Stimulated activated naive CD8-positive, alpha-beta T cell treated with anti-CD3 and anti-CD28 coated beads, Interleukin-15, Interleukin-2, amounts not matched to agents 100 ng/mL and 50 ng/mL, for 24 hours (primary cell): ENCODE measurements around the gene VAV3.

Experiments used
- H3K27ac Mint-ChIP-seq: one replicate; pipeline ENCODE4 v1.8.0; 2021; ENCODE audit warnings: mild to moderate bottlenecking, mixed read lengths
- H3K27me3 Mint-ChIP-seq: one replicate; pipeline ENCODE4 v1.8.0; 2021; ENCODE audit warnings: mixed read lengths
- H3K36me3 Mint-ChIP-seq: one replicate; pipeline ENCODE4 v1.8.0; 2021; ENCODE audit warnings: low read depth, mixed read lengths
- H3K4me1 Mint-ChIP-seq: one replicate; pipeline ENCODE4 v1.8.0; 2021; ENCODE audit warnings: low read depth, mixed read lengths
- H3K4me3 Mint-ChIP-seq: one replicate; pipeline ENCODE4 v1.8.0; 2021; ENCODE audit warnings: mild to moderate bottlenecking, mixed read lengths
- H3K9me3 Mint-ChIP-seq: one replicate; pipeline ENCODE4 v1.8.0; 2021; ENCODE audit warnings: mixed read lengths

The VAV3 gene

GRCh38 chr1:107549152-107549810 is 415.7 kb downstream of the VAV3 start:
- Mint-ChIP-seq H3K27ac (no peak overlapping the region), H3K9me3 (no peaks in the 10 kb centered on the region), H3K36me3 (no peaks in the 10 kb centered on the region), H3K4me3 (no peak overlapping the region), H3K4me1 (no peaks in the 10 kb centered on the region), H3K27me3 (no peaks in the 10 kb centered on the region)

GRCh38 chr1:107548276-107548675 is 416.7 kb downstream of the VAV3 start:
- no peaks in the 10 kb centered on the region for H3K4me1 Mint-ChIP-seq
- no peaks in the 10 kb centered on the region for H3K27me3 Mint-ChIP-seq
- no peak overlapping the region for H3K27ac Mint-ChIP-seq
- no peak overlapping the region for H3K4me3 Mint-ChIP-seq
- no peaks in the 10 kb centered on the region for H3K9me3 Mint-ChIP-seq
- H3K36me3 Mint-ChIP-seq = no peaks in the 10 kb centered on the region

- Mint-ChIP-seq H3K4me3 (no peak overlapping the region), H3K27ac (no peak overlapping the region), H3K9me3 (no peaks in the 10 kb centered on the region), H3K27me3 (no peaks in the 10 kb centered on the region), H3K4me1 (no peaks in the 10 kb centered on the region), H3K36me3 (no peaks in the 10 kb centered on the region)
Observed at GRCh38 chr1:107547363-107548155, 417.4 kb downstream of the VAV3 start.

DNA sequence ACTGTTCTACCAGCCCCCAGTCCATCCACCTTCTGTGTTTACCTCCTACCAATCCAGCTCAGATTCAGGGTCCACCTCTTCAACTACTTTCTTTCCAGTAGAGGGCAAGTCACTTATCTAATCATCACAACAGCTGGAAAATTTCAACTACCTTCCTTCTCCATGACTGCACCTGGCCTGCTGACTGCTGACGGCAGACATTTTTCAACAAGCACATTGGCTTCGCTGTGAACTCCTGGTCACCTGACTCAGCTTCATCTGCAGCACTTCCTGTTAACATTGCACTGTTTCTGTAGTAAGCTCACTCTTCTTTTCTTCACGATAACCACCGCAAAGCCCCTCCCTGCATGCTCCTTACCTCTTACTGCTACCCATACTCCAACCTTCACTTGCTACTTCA is 418.4 kb downstream of the VAV3 start:
- Mint-ChIP-seq H3K27me3 (no peaks in the 10 kb centered on the region), H3K4me1 (no peaks in the 10 kb centered on the region), H3K36me3 (no peaks in the 10 kb centered on the region), H3K9me3 (no peaks in the 10 kb centered on the region), H3K4me3 (no peak overlapping the region), H3K27ac (no peak overlapping the region)

- H3K4me3 Mint-ChIP-seq = no peak overlapping the region
- H3K36me3 Mint-ChIP-seq = no peaks in the 10 kb centered on the region
- no peaks in the 10 kb centered on the region for H3K27me3 Mint-ChIP-seq
- H3K9me3 Mint-ChIP-seq = no peaks in the 10 kb centered on the region
- H3K4me1 Mint-ChIP-seq = no peaks in the 10 kb centered on the region
- H3K27ac Mint-ChIP-seq = no peak overlapping the region
Observed at GRCh38 chr1:107545879-107546278, 419.1 kb downstream of the VAV3 start.

- H3K4me1 Mint-ChIP-seq = no peaks in the 10 kb centered on the region
- H3K4me3 Mint-ChIP-seq = no peak overlapping the region
- H3K27ac Mint-ChIP-seq = no peak overlapping the region
- H3K9me3 Mint-ChIP-seq = no peaks in the 10 kb centered on the region
- H3K27me3 Mint-ChIP-seq = no peaks in the 10 kb centered on the region
- H3K36me3 Mint-ChIP-seq = no peaks in the 10 kb centered on the region
Observed at GRCh38 chr1:107545056-107545577, 419.9 kb downstream of the VAV3 start.

DNA sequence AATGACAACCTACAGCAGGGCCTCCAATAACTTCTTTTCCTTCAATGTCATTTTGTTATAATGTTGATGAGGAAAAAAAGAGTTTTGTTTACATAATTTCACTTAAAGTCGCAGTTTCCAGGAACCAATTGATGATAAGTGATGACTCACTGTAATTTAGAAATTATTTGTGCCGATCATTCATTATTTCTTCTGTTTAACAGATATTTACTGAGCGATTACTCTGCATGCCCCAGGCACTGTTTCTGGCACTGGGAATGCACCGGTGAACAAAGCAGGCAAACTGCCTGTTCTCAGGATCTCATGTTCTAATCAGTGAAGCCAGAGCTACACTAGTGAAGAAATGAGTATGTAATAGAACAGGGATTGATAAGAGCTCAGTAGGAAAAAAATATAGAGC is 420.7 kb downstream of the VAV3 start:
- Mint-ChIP-seq H3K4me3 (no peak overlapping the region), H3K36me3 (no peaks in the 10 kb centered on the region), H3K27ac (no peak overlapping the region), H3K27me3 (no peaks in the 10 kb centered on the region), H3K4me1 (no peaks in the 10 kb centered on the region), H3K9me3 (no peaks in the 10 kb centered on the region)

DNA sequence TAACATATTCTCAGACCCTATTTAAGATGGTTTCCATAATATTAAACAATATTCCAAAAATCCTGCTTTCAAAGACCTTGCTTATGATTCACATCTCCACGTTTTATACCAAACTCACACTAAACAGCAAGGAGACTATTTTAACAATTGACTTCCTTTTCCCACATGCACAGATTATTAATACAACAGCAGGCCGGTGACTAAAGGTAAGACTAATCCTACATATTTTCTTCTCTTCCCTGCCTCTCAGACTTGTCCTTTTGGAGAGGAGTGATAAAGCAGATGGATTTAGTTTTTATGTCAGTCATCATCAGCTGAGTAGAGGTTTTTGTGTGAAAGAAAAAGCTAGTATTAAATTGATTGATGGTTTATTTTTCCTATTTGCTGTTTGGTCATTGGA is 423.6 kb downstream of the VAV3 start:
- H3K9me3 Mint-ChIP-seq = no peaks in the 10 kb centered on the region

DNA sequence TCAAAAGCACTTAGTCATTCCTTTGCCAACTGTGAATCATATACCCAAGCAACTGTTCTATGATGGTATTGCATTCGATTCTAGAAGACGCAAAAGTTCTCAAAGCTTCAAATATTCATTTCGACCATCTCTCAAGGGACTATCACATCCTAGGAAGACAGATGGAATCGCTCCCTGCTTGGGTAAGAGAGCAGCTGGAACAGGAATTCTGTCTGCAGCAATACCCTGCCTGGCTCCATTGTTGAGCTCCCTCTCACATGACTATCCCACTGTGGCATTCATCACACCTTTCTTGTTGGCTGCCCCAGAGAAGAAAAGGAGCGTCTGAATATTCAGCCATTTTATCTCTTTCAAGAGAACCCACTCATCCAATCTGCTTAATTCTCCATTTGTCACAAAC is 426.5 kb downstream of the VAV3 start:
- Mint-ChIP-seq H3K27ac (no peak overlapping the region), H3K4me1 (no peaks in the 10 kb centered on the region), H3K9me3 (no peaks in the 10 kb centered on the region), H3K27me3 (no peaks in the 10 kb centered on the region), H3K4me3 (no peak overlapping the region), H3K36me3 (no peaks in the 10 kb centered on the region)

More for the DNA sequence above, 423.6 kb downstream of the VAV3 start:
- Mint-ChIP-seq H3K4me1 (no peaks in the 10 kb centered on the region), H3K27ac (no peak overlapping the region), H3K27me3 (no peaks in the 10 kb centered on the region), H3K4me3 (no peak overlapping the region), H3K36me3 (no peaks in the 10 kb centered on the region)

- H3K9me3 Mint-ChIP-seq = no peaks in the 10 kb centered on the region
- no peaks in the 10 kb centered on the region for H3K36me3 Mint-ChIP-seq
- H3K27me3 Mint-ChIP-seq = no peaks in the 10 kb centered on the region
- H3K27ac Mint-ChIP-seq = no peak overlapping the region
- no peaks in the 10 kb centered on the region for H3K4me1 Mint-ChIP-seq
- no peak overlapping the region for H3K4me3 Mint-ChIP-seq
Observed at GRCh38 chr1:107536266-107536665, 428.7 kb downstream of the VAV3 start.

DNA sequence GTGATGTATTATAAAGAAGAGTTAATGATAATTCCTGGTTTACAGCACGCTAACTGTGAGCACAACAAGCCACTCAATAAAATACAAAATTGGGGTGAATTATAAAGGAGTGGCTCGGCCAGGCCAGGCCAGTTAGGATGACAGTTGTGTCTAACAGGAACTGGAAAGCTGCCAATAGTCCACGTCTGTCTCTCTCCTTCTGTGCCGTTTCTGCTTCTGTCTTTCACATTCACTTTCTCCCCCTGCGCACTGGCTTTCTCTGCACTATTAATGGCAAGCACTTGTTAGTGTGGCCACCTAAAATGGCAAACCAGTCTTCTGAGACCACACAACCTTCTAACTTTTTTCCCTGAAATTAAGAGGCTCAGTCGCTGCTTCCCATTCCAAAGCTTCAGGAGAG is 429.9 kb downstream of the VAV3 start:
- Mint-ChIP-seq H3K4me3 (no peak overlapping the region), H3K36me3 (no peaks in the 10 kb centered on the region), H3K4me1 (no peaks in the 10 kb centered on the region), H3K9me3 (no peaks in the 10 kb centered on the region), H3K27ac (no peak overlapping the region), H3K27me3 (peaks cover 3% of the 10 kb centered on the region)

- Mint-ChIP-seq H3K27ac (no peak overlapping the region), H3K27me3 (peaks cover 6% of the 10 kb centered on the region), H3K36me3 (no peaks in the 10 kb centered on the region), H3K4me3 (no peak overlapping the region), H3K4me1 (no peaks in the 10 kb centered on the region), H3K9me3 (no peaks in the 10 kb centered on the region)
Observed at GRCh38 chr1:107534632-107535031, 430.3 kb downstream of the VAV3 start.

DNA sequence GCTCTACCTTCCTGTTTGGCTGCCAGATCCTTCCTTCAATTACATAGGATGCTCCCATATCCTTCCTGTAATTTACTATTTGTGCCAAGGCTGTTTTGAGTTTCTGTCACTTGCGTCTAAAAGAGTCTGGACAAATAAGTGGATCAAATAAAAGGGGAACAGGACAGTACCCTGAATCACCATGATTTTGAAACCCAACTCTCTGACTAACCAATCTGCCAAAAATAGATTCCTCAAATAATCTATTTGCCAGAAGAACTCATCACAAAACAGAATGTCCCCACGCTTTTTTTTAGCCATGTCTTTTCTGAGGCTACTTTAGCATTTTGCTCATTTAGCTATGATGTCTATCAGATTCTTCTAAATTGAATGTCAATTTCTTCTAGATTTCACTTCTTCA is 431.5 kb downstream of the VAV3 start:
- no peaks in the 10 kb centered on the region for H3K9me3 Mint-ChIP-seq
- peaks cover 10% of the 10 kb centered on the region for H3K27me3 Mint-ChIP-seq
- H3K4me1 Mint-ChIP-seq = no peaks in the 10 kb centered on the region
- no peaks in the 10 kb centered on the region for H3K36me3 Mint-ChIP-seq
- H3K4me3 Mint-ChIP-seq = no peak overlapping the region
- no peak overlapping the region for H3K27ac Mint-ChIP-seq

DNA sequence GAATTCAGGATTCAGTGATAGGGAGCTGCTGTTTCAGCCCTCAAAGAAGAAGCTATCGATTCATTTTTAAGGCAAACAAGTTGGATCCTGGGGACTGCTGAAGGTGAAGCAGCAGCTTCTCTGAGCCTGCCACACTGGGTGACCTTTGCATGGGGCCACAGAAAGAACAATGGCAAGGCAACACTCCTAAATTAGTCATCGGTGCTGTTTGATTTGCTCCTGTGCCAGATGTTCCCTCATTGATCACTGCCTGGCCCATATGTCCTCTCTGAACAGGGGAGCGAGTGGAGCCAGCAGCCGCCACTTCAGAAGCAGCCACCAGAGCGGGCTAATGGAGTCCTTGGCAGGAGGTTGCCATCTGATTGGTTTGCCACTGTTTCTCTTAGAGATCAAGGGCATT is 432.7 kb downstream of the VAV3 start:
- Mint-ChIP-seq H3K9me3 (no peaks in the 10 kb centered on the region), H3K4me1 (no peaks in the 10 kb centered on the region), H3K36me3 (no peaks in the 10 kb centered on the region), H3K27me3 (peaks cover 10% of the 10 kb centered on the region), H3K27ac (no peak overlapping the region), H3K4me3 (no peak overlapping the region)

DNA sequence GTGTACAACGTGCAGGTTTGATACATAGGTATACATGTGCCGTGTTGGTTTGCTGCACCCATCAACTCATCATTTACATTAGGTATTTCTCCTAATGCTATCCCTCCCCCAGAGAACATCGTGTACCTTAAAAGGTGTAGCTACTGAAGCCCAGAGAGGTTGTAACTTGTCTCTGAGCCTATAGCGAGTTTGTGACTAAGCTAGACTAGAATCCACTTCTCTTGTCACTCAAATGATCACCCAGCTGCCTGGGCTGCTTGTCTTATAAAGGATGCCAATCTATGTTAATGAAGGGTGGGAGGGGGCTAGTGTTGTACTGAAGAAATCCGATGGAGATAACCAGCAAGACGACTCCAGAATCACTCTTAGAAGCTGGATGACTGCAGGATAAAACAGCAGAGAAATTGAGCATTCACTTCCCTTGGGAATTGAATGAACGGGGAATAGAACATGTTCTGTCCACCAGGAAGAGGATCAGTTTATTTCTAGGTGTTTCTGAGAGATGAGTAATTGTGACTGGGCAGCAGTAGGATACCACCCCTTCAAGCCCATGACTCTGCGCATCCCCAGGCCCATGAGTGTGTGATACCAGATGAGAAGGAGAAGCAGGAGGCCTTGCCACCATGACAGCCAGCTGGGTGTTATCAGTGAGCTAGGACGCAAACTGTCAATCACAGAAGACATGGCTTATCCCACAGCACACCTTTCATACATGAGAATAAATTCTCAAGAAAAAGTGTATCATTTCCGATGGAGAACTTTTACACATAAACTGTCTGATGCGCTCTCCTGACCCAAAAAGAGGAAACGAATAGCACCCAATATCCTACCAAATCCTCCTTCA is 433.7 kb downstream of the VAV3 start:
- Mint-ChIP-seq H3K27me3 (peaks cover 10% of the 10 kb centered on the region), H3K4me1 (no peaks in the 10 kb centered on the region), H3K4me3 (no peak overlapping the region), H3K36me3 (no peaks in the 10 kb centered on the region), H3K27ac (no peak overlapping the region), H3K9me3 (no peaks in the 10 kb centered on the region)
